ENCODE measurements around the gene APBA1. TPM values are rescaled to one million over a fixed set of nuclear protein-coding genes. Genes with fewer than 3 reads are reported as not detected.

Gene APBA1
- total RNA-seq, 4 donors from 2014 or later = 1.3 to 8.0 (median 1.7) TPM

- WGBS, 2 donors = 92 to 100% methylated on average over 3 of the region's 3 CpGs
- H3K4me1 ChIP-seq = peaks cover 0 to 41% (median 14%) of the 10 kb centered on the region in 3 donors
Measured at GRCh38 chr9:69380811-69381210, 291.4 kb downstream of the APBA1 start.

GRCh38 chr9:69380301-69380700, 291.9 kb downstream of the APBA1 start:
- peaks cover 0 to 39% (median 14%) of the 10 kb centered on the region in 3 donors for H3K4me1 ChIP-seq
- H3K27ac ChIP-seq = no peak overlapping the region
- H3K27me3 ChIP-seq = no peaks in the 10 kb centered on the region
- intact Hi-C loops (cut with DNase I) = no loop called here
- no peak overlapping the region for H3K4me3 ChIP-seq
- DNase-seq = no peak
- H3K36me3 ChIP-seq = peaks cover 0 to 18% (median 0%) of the 10 kb centered on the region in 3 donors
- TF ChIP-seq POLR2A (IDR thresholded peaks at IDR 0.05) (no peak), CTCF (IDR thresholded peaks at IDR 0.05) (no peak)
- no peaks in the 10 kb centered on the region for H3K9me3 ChIP-seq
- WGBS, 2 donors = 83 to 89% methylated on average over 5 to 6 of the region's 6 CpGs

More at GRCh38 chr9:69380811-69381210, 291.4 kb downstream of the APBA1 start:
- no peak for DNase-seq
- no peak for TF ChIP-seq CTCF (IDR thresholded peaks at IDR 0.05)
- no peak for TF ChIP-seq POLR2A (IDR thresholded peaks at IDR 0.05)
- H3K36me3 ChIP-seq = peaks cover 0 to 18% (median 0%) of the 10 kb centered on the region in 3 donors
- H3K9me3 ChIP-seq = no peaks in the 10 kb centered on the region
- H3K27me3 ChIP-seq = no peaks in the 10 kb centered on the region
- no peak overlapping the region for H3K4me3 ChIP-seq
- no peak overlapping the region for H3K27ac ChIP-seq
- intact Hi-C loops (cut with DNase I) = no loop called here

- no peak for TF ChIP-seq POLR2A (IDR thresholded peaks at IDR 0.05)
- H3K27me3 ChIP-seq = no peaks in the 10 kb centered on the region
- H3K9me3 ChIP-seq = no peaks in the 10 kb centered on the region
- H3K27ac ChIP-seq = peak overlapping the region in 3 of 4 donors; percentile 1 to 45 (median 21)
- DNase-seq = no peak
- 30 to 41% methylated on average over 8 to 9 of the region's 9 CpGs for WGBS, 2 donors
- peaks cover 0 to 34% (median 14%) of the 10 kb centered on the region in 3 donors for H3K4me1 ChIP-seq
- peaks cover 0 to 18% (median 0%) of the 10 kb centered on the region in 3 donors for H3K36me3 ChIP-seq
- no peak overlapping the region for H3K4me3 ChIP-seq
- intact Hi-C loops (cut with DNase I) = no loop called here
Measured at GRCh38 chr9:69379270-69379982, 292.7 kb downstream of the APBA1 start.

- Histone ChIP-seq H3K27me3 (no peaks in the 10 kb centered on the region), H3K36me3 (peaks cover 0 to 7% (median 0%) of the 10 kb centered on the region in 3 donors), H3K4me1 (peaks cover 0 to 34% (median 14%) of the 10 kb centered on the region in 3 donors), H3K27ac (no peak overlapping the region), H3K9me3 (no peaks in the 10 kb centered on the region), H3K4me3 (no peak overlapping the region)
- intact Hi-C loops (cut with DNase I) = no loop called here
- TF ChIP-seq POLR2A (IDR thresholded peaks at IDR 0.05) = no peak
- TF ChIP-seq CTCF (IDR thresholded peaks at IDR 0.05) = no peak
- DNase-seq = no peak
- WGBS, 2 donors = 71 to 75% methylated on average over 2 of the region's 2 CpGs
Measured at GRCh38 chr9:69377981-69378380, 294.2 kb downstream of the APBA1 start.

Other genes starting within 250 kb of the APBA1 start
- gene PTAR1, start 87.6 kb upstream of the APBA1 start, total RNA-seq = 10 to 100 TPM; 19.8 to 68.3 (median 33.8) TPM
- gene CFAP95, start 148.4 kb upstream of the APBA1 start, total RNA-seq = not detected